ENCODE data around the gene CCDC92.

CCDC92 gene

GRCh38 chr12:123888989-123889388 is 83.6 kb downstream of the CCDC92 start:
- no peak for DNase-seq (ENCODE audit: low spot score)

- DNase-seq (ENCODE audit: low spot score), result no peak
Observed at GRCh38 chr12:123886931-123887582, 85.6 kb downstream of the CCDC92 start.

GRCh38 chr12:123886258-123886657 is 86.4 kb downstream of the CCDC92 start:
- DNase-seq (ENCODE audit: low spot score), result no peak
